M059J (cell line): ENCODE measurements around the gene CSF2. TPM values are rescaled to one million over a fixed set of nuclear protein-coding genes. Genes with fewer than 3 reads are reported as not detected.

Source experiments
- DNase-seq: peaks from one replicate; pipeline ENCODE4 v3.0.0-alpha.2; 2012; ENCODE audit warnings: low read depth
- total RNA-seq: library from RNA; depleted of rRNA; stranded (reverse); fragments of >200 nt; shearing (Covaris generic); gene quantifications from 2 replicates; pipeline ENCODE4 v1.2.3, GENCODE V29; 2014; rRNA removed

CSF2 gene
- total RNA-seq: 6.3 and 16.8 TPM in 2 replicates

DNA sequence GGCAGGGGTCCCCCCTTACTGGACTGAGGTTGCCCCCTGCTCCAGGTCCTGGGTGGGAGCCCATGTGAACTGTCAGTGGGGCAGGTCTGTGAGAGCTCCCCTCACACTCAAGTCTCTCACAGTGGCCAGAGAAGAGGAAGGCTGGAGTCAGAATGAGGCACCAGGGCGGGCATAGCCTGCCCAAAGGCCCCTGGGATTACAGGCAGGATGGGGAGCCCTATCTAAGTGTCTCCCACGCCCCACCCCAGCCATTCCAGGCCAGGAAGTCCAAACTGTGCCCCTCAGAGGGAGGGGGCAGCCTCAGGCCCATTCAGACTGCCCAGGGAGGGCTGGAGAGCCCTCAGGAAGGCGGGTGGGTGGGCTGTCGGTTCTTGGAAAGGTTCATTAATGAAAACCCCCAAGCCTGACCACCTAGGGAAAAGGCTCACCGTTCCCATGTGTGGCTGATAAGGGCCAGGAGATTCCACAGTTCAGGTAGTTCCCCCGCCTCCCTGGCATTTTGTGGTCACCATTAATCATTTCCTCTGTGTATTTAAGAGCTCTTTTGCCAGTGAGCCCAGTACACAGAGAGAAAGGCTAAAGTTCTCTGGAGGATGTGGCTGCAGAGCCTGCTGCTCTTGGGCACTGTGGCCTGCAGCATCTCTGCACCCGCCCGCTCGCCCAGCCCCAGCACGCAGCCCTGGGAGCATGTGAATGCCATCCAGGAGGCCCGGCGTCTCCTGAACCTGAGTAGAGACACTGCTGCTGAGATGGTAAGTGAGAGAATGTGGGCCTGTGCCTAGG, at the start of gene CSF2:
TSS of gene CSF2 (plus strand) at position 559 of the 783 bp plus-strand sequence. CDS start at position 594, 35 bp downstream.
- peak; percentile 84 for DNase-seq

DNA sequence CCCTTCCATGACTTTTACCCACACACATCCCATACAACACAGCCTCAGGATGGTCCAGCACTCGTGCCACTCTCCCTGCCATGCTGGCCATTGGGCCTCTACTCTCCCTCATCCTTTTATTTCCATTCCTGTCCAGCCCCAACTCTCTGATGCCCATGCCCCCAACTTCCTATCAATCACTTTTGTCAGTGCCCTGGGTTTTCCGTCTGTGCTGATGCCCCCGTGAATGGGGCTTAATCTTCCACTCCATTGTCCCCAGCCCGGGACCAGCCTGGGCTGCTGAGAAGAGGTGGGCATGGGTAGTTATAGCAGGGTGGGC, 49.5 kb upstream of the CSF2 start:
- DNase-seq: no peak

GRCh38 chr5:132024789-132025402, 48.7 kb upstream of the CSF2 start:
- DNase-seq: no peak

DNA sequence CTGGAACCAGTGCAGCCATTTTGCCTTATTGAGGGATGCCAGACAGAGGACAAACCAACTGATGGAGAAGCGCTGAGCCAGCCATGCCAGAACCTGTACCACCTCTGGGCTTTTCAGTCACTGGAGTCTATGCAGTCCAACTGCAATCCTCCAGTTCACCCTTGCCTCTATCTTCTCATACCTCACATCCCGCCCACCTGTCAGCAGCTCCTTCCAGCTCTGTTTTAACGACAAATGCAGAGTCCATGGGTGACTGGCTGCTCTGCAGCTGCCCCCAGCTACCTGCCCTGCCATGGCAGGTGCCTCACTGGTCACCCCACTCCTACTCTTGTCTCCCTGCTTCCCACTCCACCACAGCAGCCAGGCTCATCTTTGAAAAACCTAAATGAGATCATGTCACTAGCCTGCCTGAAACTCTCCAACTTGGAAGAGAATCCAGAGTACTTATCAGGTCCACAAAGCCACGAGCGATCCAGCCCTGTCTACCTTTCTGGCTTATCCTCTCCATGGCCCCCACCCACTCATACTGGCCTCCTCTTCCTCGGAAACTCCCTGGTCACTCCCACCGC, 48.1 kb upstream of the CSF2 start:
- no peak for DNase-seq

- no peak for DNase-seq
These were observed 47.0 kb upstream of the CSF2 start for GRCh38 chr5:132026516-132027008.

DNA sequence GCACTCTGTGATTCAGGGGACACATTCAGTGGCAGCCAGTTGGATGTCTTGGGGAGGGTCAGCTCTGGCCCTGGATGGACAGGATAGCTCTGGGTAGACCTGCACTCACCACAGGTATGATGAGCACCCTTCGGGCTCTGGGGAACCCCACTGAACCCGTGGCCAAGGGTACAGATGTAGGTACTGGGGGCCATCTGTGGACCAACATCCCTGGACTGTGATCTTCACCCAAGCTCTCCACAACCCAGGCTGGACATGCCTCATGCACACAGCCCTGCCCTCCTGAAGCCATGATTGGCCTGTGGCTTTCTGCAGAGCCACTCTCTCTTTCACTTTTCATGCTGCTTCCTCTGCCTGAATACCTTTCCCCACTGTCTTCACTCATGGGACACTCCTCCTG, 46.6 kb upstream of the CSF2 start:
- DNase-seq: no peak

DNA sequence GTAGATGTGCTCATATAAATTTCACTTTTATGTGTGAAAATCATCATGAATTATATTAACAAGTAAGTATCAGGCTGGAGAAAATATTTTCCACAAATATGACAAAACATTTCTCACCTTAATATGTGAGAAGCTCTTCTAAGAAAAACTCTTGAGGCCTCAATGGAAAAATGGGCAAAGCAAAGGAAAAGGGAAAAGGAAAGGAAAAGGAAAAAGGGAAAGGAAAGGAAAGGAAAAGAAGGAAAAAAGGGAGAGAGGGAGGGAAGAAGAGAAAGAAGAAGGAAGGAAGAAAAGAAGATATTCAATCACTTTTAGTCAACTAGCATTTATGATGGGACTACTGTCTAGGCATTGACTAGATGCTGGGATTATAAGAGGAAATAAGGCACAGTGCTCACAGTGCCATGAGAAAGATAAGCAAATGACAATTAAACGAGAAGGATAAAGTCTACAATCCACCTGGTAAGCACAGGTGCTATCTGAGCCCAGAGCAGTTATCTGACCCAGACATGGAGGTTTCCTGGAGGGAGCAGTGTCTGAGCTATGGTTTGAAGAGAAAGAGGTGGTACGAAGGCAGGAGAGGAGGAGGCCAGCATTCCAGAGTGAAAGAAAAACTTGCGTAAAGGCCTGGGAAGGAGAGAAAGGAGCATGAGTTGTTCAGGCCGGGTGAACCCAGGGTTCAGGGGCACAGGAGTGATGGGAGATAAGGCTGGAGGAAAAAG, 43.8 kb upstream of the CSF2 start:
- DNase-seq: no peak

DNA sequence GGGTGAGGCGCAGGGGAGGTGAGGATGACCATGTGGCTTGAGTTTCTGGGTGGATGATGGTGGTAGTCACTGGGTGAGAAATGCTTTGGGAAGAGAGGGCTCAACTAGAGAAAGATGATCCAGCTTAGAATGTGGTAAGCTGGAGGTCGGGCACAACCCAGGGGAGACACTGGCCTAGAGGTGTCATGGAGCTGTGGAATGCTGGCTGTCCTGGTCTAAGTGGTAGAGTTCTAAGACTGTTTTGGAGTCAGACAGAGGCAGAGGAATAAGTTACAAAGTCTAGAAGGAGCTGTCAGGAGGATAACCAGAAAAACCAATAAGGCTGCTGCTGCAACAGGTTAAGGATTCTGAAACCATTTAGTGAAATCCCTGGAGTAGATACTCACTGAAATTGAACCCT, 43.0 kb upstream of the CSF2 start:
- DNase-seq: no peak

- DNase-seq: no peak
These were observed 41.4 kb upstream of the CSF2 start for GRCh38 chr5:132032196-132032595.

- no peak for DNase-seq
These were observed 40.5 kb upstream of the CSF2 start for GRCh38 chr5:132033122-132033521.

DNA sequence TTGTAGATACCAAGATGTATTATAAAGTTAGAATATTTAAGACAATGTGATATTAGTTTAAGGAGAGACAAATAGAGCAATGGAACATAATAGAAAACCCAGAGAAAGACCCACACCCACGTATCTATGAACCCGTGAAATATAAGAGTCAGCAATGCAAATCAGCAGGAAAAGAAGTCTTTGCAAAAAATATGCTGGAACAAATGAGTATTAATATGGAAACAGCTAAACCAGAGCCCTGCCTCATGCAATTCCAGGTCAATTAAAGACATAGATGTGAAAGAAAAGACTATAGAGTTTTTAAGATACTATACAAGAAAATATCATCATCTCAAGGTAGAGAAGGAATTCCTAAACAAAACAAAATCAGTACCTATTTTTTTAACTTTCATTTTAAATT, 36.2 kb upstream of the CSF2 start:
- DNase-seq: no peak

GRCh38 chr5:132044207-132044606, 29.4 kb upstream of the CSF2 start:
- DNase-seq: no peak

GRCh38 chr5:132046880-132047299, 26.7 kb upstream of the CSF2 start:
- DNase-seq: no peak

DNA sequence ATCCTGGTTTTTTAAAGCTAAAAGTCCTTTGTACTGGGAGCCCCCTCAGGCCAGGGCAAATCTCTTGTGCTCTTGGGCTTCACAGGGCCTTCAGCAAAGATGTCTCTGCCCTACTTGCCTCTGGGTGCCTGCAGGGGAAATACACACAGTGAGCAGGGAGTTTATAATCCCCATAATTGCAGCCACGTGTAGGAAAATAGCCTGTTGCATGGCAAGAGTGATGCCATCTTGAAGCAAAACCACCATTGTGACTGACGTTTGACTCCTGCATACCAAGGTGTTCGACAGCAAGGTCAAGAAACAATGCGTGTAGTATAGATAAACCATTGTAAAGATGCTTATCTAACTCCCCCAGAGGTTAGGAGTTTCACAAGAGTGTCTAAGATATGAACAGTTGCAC, 24.5 kb upstream of the CSF2 start:
- DNase-seq: no peak

DNA sequence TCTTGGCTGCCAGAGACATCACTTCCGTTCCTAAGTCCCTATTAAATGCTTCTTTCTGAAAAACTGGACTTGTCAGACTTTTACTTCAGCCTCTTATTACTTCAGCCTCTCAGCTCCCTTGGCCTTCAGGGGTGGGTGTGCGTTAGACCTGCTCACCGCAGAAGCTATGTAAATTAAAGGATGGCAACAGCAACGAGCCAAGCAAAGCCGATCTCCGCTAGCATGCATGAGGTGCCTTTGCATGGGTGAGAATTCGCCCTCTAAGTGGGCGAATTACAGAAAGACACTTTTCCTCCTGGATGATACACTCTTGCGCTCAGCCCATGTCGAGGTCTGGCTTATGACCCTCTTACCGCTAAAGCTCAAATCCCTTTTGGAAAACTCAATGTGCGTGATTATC, 24.0 kb upstream of the CSF2 start:
- DNase-seq: no peak

DNA sequence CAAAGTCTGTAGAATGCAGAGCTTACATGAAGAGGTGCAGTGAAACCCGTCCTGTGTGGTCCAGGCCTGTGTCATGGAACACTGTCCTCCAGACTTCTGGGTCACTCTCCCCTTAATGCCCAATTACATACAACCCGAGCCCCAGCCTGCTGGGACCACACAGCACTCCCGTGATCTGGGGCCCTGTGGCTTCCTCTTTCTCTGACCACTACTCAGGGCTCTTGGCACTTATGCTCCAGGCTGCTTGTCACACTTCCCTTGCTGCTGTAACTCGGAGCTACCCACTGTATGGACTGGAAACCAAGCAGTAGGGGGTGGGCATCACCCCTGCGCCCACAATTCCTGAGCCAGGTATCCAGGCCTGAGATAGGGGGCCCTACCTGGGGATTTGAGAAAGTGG, 23.5 kb upstream of the CSF2 start:
- DNase-seq: no peak

DNA sequence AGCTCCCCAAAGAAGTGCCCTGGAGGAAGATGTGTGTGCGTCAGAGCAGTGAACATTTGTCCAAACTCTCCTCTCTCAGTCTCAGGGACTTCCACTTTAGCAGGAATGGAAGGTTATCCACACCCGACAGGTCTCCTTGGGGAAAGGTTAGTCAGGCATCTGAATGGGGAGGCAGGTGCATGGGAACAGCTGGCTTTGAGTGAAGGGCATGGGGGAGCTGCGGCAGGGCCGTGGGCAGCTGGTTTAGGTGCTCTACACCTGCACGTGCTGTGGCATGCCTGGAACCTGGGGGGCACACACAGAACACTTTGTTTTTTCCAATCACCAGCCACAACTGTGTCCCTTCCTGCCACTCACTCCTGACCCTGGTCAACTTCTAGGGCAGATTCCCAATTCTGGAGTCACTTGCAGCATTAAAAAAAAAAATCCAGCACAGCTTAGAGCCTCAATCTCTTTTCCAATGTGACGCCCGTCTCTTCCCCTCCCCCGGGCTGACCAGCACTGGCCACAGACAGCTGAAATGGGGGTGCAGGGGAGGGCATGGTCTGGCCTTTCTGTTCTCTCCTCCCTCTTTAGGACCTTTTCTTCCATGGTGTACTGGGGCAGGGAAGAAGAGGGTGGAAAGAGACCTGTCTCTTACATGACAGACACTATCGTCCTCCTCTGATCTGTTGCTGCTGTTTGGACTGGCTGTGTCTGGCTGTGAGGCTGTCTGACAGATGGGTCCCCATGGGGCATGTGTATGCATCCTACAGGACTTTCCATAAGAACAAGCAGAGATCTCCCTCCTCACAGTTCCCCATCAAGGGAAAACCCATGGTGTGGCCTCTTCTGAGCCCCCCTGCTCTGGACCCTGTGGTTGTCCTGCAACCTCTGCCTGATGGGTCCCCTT, 22.7 kb upstream of the CSF2 start:
- DNase-seq: no peak

DNA sequence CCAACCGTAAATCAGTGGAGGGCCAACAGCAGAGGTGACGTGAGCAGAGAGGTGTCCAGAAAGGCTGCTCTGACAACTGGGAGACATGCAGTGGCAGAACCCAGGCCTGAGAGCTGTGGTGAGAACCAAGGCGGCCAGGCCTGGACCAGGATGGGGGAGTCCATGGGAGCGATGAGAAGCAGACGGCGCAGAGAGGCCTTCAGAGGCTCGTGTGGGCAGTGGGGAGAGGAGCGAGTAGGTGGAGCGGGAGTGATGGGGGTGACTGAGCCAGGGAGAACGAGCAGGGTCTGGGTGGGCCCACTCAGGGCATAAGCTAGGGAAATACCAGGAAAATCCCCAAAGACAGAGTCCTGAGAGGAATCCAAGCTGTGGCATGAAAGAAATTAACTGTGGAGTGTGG, 21.1 kb upstream of the CSF2 start:
- no peak for DNase-seq

GRCh38 chr5:132053483-132053882, 20.1 kb upstream of the CSF2 start:
- no peak for DNase-seq

GRCh38 chr5:132054031-132054696, 19.4 kb upstream of the CSF2 start:
- no peak for DNase-seq
